Measurements from ENCODE around the gene TBC1D22A. TPM values are rescaled to one million over a fixed set of nuclear protein-coding genes. Genes with fewer than 3 reads are reported as not detected.

Gene TBC1D22A
- total RNA-seq, 1 donor from 2014 or later = 24.2 TPM

DNA sequence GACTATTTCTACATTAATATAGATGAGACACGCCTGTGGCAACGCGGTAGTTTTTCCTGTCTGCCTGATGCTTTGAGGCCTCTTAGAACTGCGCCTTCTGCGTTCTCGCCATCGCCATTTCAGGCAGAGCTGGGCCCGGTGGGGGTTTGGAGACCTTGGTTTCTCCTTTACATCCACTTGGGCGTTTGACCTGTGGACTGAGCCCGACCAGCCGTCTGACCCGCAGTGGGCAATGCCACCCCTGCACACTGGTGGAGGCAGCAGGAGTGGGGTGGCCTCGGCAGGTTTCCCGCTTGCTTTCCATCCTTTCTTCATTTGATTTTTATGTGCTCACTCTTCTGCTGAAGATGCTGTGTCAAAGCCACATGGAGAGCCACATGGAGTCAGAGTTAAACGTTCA, 130.4 kb downstream of the TBC1D22A start:
- peaks cover 2% of the 10 kb centered on the region for H3K4me1 Mint-ChIP-seq (ENCODE audit: low read depth, unreplicated experiment)
- FAIRE-seq = no peak

DNA sequence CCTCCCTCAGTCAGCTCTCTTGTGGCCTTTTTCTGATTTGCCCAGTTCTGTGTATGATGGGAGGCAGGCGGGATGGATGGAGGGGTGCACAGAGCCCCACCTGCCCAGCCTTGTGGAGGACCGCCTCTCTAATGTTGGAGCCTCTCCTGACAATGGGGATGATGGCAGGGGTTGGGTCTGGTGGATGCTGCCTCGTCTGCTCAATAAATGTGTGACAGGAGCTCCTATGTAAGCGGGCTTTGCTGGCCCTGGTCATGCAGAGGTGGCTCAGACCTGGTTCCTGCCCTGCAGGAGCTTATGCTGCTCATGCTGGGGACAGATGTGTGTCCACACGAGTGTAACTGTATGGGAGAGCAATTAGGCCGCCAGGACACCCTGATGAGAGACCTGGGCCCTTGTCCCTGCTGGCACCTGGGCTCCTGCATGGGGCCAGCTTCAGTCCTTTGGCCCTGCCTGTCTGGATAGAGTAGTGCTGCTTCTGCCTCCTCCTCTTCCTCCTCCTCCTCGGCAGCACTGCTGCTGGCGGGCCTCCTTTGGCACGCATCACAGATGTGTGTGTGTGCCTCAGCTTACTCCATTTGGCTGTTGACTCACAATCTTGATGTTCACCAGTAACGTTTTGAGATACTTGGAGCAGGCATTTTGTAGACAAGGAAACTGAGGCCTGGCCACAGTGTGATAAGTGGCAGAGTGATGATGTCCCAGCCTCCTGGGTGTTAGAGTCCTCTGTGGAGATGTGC, 131.0 kb downstream of the TBC1D22A start:
- FAIRE-seq = no peak
- H2AFZ ChIP-seq (ENCODE audit: low read depth, low read length) = no peak overlapping the region
- no peaks in the 10 kb centered on the region for H3K27me3 ChIP-seq (ENCODE audit: insufficient read depth, low read length)
- TF ChIP-seq, protein P1, sequence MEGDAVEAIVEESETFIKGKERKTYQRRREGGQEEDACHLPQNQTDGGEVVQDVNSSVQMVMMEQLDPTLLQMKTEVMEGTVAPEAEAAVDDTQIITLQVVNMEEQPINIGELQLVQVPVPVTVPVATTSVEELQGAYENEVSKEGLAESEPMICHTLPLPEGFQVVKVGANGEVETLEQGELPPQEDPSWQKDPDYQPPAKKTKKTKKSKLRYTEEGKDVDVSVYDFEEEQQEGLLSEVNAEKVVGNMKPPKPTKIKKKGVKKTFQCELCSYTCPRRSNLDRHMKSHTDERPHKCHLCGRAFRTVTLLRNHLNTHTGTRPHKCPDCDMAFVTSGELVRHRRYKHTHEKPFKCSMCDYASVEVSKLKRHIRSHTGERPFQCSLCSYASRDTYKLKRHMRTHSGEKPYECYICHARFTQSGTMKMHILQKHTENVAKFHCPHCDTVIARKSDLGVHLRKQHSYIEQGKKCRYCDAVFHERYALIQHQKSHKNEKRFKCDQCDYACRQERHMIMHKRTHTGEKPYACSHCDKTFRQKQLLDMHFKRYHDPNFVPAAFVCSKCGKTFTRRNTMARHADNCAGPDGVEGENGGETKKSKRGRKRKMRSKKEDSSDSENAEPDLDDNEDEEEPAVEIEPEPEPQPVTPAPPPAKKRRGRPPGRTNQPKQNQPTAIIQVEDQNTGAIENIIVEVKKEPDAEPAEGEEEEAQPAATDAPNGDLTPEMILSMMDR (IDR thresholded peaks at IDR 0.05; ENCODE audit: insufficient read depth, low read depth, low read length) = no peak
- no peak for TF ChIP-seq EZH2 (IDR thresholded peaks at IDR 0.05; ENCODE audit: insufficient read depth, low read length)
- no peaks in the 10 kb centered on the region for H3K9me3 ChIP-seq (ENCODE audit: insufficient read depth, low read depth, low read length)
- H3K4me2 ChIP-seq (ENCODE audit: low read length) = no peak overlapping the region
- peaks cover 4% of the 10 kb centered on the region for H3K36me3 ChIP-seq (ENCODE audit: insufficient read depth, low read length)
- no peak overlapping the region for H3K27ac Mint-ChIP-seq (ENCODE audit: unreplicated experiment)
- peaks cover 11% of the 10 kb centered on the region for H4K20me1 ChIP-seq (ENCODE audit: insufficient read depth, low read length)
- H3K27ac ChIP-seq (ENCODE audit: low read depth, low read length) = no peak overlapping the region
- H3K9ac ChIP-seq (ENCODE audit: low read length) = no peak overlapping the region
- no peak overlapping the region for H3K4me3 Mint-ChIP-seq (ENCODE audit: unreplicated experiment)
- H3K4me1 ChIP-seq (ENCODE audit: insufficient read depth, low read length) = no peaks in the 10 kb centered on the region
- no peaks in the 10 kb centered on the region for H3K27me3 Mint-ChIP-seq (ENCODE audit: low read depth, unreplicated experiment)
- H3K9me3 Mint-ChIP-seq (ENCODE audit: unreplicated experiment) = no peaks in the 10 kb centered on the region
- peaks cover 17% of the 10 kb centered on the region for H3K36me3 Mint-ChIP-seq (ENCODE audit: low read depth, unreplicated experiment)
- no peak overlapping the region for H3K4me3 ChIP-seq (ENCODE audit: insufficient read depth, low read depth, low read length)
- H3K4me1 Mint-ChIP-seq (ENCODE audit: low read depth, unreplicated experiment) = peaks cover 2% of the 10 kb centered on the region
- H3K79me2 ChIP-seq (ENCODE audit: insufficient read depth, low read length) = no peaks in the 10 kb centered on the region
- DNase-seq (ENCODE audit: low read depth) = no peak

More for the DNA sequence above, 130.4 kb downstream of the TBC1D22A start:
- no peaks in the 10 kb centered on the region for H3K27me3 Mint-ChIP-seq (ENCODE audit: low read depth, unreplicated experiment)
- H3K27ac ChIP-seq (ENCODE audit: low read depth, low read length) = no peak overlapping the region
- peaks cover 4% of the 10 kb centered on the region for H3K36me3 ChIP-seq (ENCODE audit: insufficient read depth, low read length)
- no peaks in the 10 kb centered on the region for H3K9me3 ChIP-seq (ENCODE audit: insufficient read depth, low read depth, low read length)
- no peak overlapping the region for H3K4me3 Mint-ChIP-seq (ENCODE audit: unreplicated experiment)
- peaks cover 6% of the 10 kb centered on the region for H4K20me1 ChIP-seq (ENCODE audit: insufficient read depth, low read length)
- no peaks in the 10 kb centered on the region for H3K9me3 Mint-ChIP-seq (ENCODE audit: unreplicated experiment)
- H3K4me1 ChIP-seq (ENCODE audit: insufficient read depth, low read length) = no peaks in the 10 kb centered on the region
- peaks cover 21% of the 10 kb centered on the region for H3K36me3 Mint-ChIP-seq (ENCODE audit: low read depth, unreplicated experiment)
- no peak overlapping the region for H2AFZ ChIP-seq (ENCODE audit: low read depth, low read length)
- DNase-seq (ENCODE audit: low read depth) = no peak
- no peaks in the 10 kb centered on the region for H3K79me2 ChIP-seq (ENCODE audit: insufficient read depth, low read length)
- H3K4me3 ChIP-seq (ENCODE audit: insufficient read depth, low read depth, low read length) = no peak overlapping the region
- H3K9ac ChIP-seq (ENCODE audit: low read length) = no peak overlapping the region
- TF ChIP-seq EZH2 (IDR thresholded peaks at IDR 0.05; ENCODE audit: insufficient read depth, low read length) = no peak
- TF ChIP-seq, protein P1 (IDR thresholded peaks at IDR 0.05; ENCODE audit: insufficient read depth, low read depth, low read length) = no peak
- no peak overlapping the region for H3K4me2 ChIP-seq (ENCODE audit: low read length)
- no peaks in the 10 kb centered on the region for H3K27me3 ChIP-seq (ENCODE audit: insufficient read depth, low read length)
- H3K27ac Mint-ChIP-seq (ENCODE audit: unreplicated experiment) = no peak overlapping the region

DNA sequence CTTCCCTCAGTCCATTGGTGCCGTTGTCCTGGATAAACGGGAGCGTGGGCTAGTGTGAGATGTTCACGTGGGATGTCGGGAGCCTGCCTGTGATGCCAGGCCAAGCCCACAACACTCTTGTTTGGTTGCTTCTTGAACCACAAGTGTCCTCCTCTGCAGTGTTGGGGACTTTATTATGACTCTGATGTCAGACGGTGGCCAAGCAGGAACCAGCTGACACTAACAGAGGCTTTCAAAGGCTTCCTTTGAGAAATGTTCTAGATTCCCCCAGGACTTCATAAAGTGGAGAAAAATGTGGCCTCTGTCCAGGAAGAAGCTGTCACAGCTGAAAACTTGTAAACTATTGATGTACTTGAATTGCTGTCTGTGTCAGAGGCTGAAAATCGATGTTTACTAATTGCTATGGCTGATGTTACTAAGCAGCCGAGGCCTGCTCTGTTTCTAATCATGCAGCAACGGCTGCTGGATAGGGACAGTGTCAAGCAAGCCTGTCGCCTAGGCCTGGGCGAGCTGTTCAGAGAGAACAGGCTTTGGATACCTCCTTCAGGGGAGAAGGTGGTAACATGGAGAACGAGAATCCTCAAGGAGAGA, 131.7 kb downstream of the TBC1D22A start:
- Histone ChIP-seq H3K27ac (ENCODE audit: low read depth, low read length) (no peak overlapping the region), H3K4me3 (ENCODE audit: insufficient read depth, low read depth, low read length) (no peak overlapping the region), H3K9me3 (ENCODE audit: insufficient read depth, low read depth, low read length) (no peaks in the 10 kb centered on the region), H3K9ac (ENCODE audit: low read length) (no peak overlapping the region), H4K20me1 (ENCODE audit: insufficient read depth, low read length) (peaks cover 13% of the 10 kb centered on the region), H2AFZ (ENCODE audit: low read depth, low read length) (no peak overlapping the region), H3K36me3 (ENCODE audit: insufficient read depth, low read length) (peaks cover 4% of the 10 kb centered on the region), H3K79me2 (ENCODE audit: insufficient read depth, low read length) (no peaks in the 10 kb centered on the region), H3K4me2 (ENCODE audit: low read length) (no peak overlapping the region), H3K27me3 (ENCODE audit: insufficient read depth, low read length) (no peaks in the 10 kb centered on the region), H3K4me1 (ENCODE audit: insufficient read depth, low read length) (no peaks in the 10 kb centered on the region)
- H3K27me3 Mint-ChIP-seq (ENCODE audit: low read depth, unreplicated experiment) = no peaks in the 10 kb centered on the region
- H3K27ac Mint-ChIP-seq (ENCODE audit: unreplicated experiment) = no peak overlapping the region
- H3K4me3 Mint-ChIP-seq (ENCODE audit: unreplicated experiment) = no peak overlapping the region
- H3K9me3 Mint-ChIP-seq (ENCODE audit: unreplicated experiment) = no peaks in the 10 kb centered on the region
- no peak for DNase-seq (ENCODE audit: low read depth)
- H3K4me1 Mint-ChIP-seq (ENCODE audit: low read depth, unreplicated experiment) = peaks cover 2% of the 10 kb centered on the region
- TF ChIP-seq, protein P1 (IDR thresholded peaks at IDR 0.05; ENCODE audit: insufficient read depth, low read depth, low read length) = no peak
- TF ChIP-seq EZH2 (IDR thresholded peaks at IDR 0.05; ENCODE audit: insufficient read depth, low read length) = no peak
- FAIRE-seq = no peak
- H3K36me3 Mint-ChIP-seq (ENCODE audit: low read depth, unreplicated experiment) = peaks cover 20% of the 10 kb centered on the region

All from astrocyte (in vitro differentiated cells and primary cell).